CD4-positive, alpha-beta memory T cell (primary cell): ENCODE measurements around the gene TUFM. TPM values are rescaled to one million over a fixed set of nuclear protein-coding genes. Genes with fewer than 3 reads are reported as not detected.
A peak's percentile ranks its signal among the peaks of the same experiment; 100 is the strongest.
"Not testable (repeated sequence)": the region's sequence is repeated elsewhere in the genome, so short reads cannot be mapped to it uniquely, and the experiment has no call there.

Source experiments
- CTCF ChIA-PET: fragments of 350-600 bp; sonication (Branson Sonifier 250); formaldehyde crosslinking; loops from one replicate; lab custom pipeline; 2021; ENCODE audit warnings: inconsistent platforms; ENCODE audit not compliant: partially characterized antibody; lab: Charles Lee
- POLR2A ChIA-PET: fragments of 350-600 bp; sonication (Branson Sonifier 250); formaldehyde crosslinking; loops from one replicate; lab custom pipeline; 2021; ENCODE audit not compliant: partially characterized antibody; lab: Charles Lee
- DNase-seq, 5 donors: peaks; one replicate each; pipeline versions ENCODE4 v3.0.0 to v3.0.0-alpha.2; 2020 to 2022; ENCODE audit warnings: mixed read lengths in 1 of 5
- H3K27ac ChIP-seq: one replicate; pipeline ENCODE4 v1.7.0; 2013; ENCODE audit warnings: low read depth, low read length
- H3K27me3 ChIP-seq: 2 replicates; pipeline ENCODE4 v1.7.0; 2013; ENCODE audit warnings: mild to moderate bottlenecking, low read length, moderate library complexity; ENCODE audit not compliant: insufficient read depth
- H3K36me3 ChIP-seq: 2 replicates; pipeline ENCODE4 v1.7.0; 2013; ENCODE audit warnings: mild to moderate bottlenecking, low read length, moderate library complexity; ENCODE audit not compliant: insufficient read depth
- H3K4me1 ChIP-seq: 2 replicates; pipeline ENCODE4 v1.7.0; 2013; ENCODE audit warnings: mild to moderate bottlenecking, low read length, moderate library complexity; ENCODE audit not compliant: insufficient read depth
- H3K4me3 ChIP-seq, 2 donors: one replicate each; pipeline ENCODE4 v1.7.0; 2013; ENCODE audit warnings: low read length in 2 of 2, mild to moderate bottlenecking in 1 of 2
- H3K9me3 ChIP-seq, 2 donors: one replicate each; pipeline ENCODE4 v1.7.0; 2013; ENCODE audit warnings: low read length in 2 of 2, control low read depth in 1 of 2; ENCODE audit not compliant: control insufficient read depth in 1 of 2
- H3K27ac Mint-ChIP-seq, 7 donors: one replicate each; pipeline ENCODE4 v1.8.0; 2020 to 2021; ENCODE audit warnings: mixed read lengths in 7 of 7, mild to moderate bottlenecking in 6 of 7, inconsistent platforms in 3 of 7, moderate library complexity in 3 of 7
- H3K27me3 Mint-ChIP-seq, 2 donors: one replicate each; pipeline ENCODE4 v1.8.0; 2020 to 2021; ENCODE audit warnings: mixed read lengths in 2 of 2
- H3K36me3 Mint-ChIP-seq, 2 donors: one replicate each; pipeline ENCODE4 v1.8.0; 2020 to 2021; ENCODE audit warnings: mixed read lengths in 2 of 2, inconsistent platforms in 1 of 2, mild to moderate bottlenecking in 1 of 2
- H3K4me1 Mint-ChIP-seq, 4 donors: one replicate each; pipeline ENCODE4 v1.8.0; 2020 to 2021; ENCODE audit warnings: mixed read lengths in 4 of 4, mild to moderate bottlenecking in 1 of 4
- H3K4me3 Mint-ChIP-seq, 8 donors: one replicate each; pipeline ENCODE4 v1.8.0; 2020 to 2021; ENCODE audit warnings: mixed read lengths in 8 of 8, mild to moderate bottlenecking in 7 of 8, moderate library complexity in 6 of 8, inconsistent platforms in 3 of 8
- H3K9me3 Mint-ChIP-seq, 8 donors: one replicate each; pipeline ENCODE4 v1.8.0; 2020 to 2021; ENCODE audit warnings: mixed read lengths in 8 of 8, mild to moderate bottlenecking in 5 of 8, inconsistent platforms in 3 of 8, moderate library complexity in 1 of 8
- intact Hi-C: fragments of 100-400 bp; cut with micrococcal nuclease; formaldehyde crosslinking; loops from one replicate; pipeline ENCODE4 v1.15.1; 2023
- polyA plus RNA-seq, 2 donors: library from polyadenylated mRNA; unstranded; fragments of 300-500 nt; fragmentation: Illumina TruSeq; gene quantifications; one replicate each; pipeline ENCODE4 v1.2.3, GENCODE V29; 2021
- total RNA-seq, 2 experiments: library from RNA; stranded (reverse); gene quantifications; one replicate each; pipeline ENCODE4 v1.2.3, GENCODE V29; 2021

TUFM gene
- total and polyA plus RNA-seq, 4 experiments from 2014 or later = 98.0 to 198 (median 123) TPM

GRCh38 chr16:28821874-28822519 is 24.2 kb downstream of the TUFM start:
- H3K27ac ChIP-seq = peak overlapping the region; percentile 98
- H3K27me3 ChIP-seq = no peaks in the 10 kb centered on the region
- peaks cover 18% of the 10 kb centered on the region for H3K36me3 ChIP-seq
- H3K4me1 ChIP-seq = peaks cover 32% of the 10 kb centered on the region
- H3K9me3 ChIP-seq = no peaks in the 10 kb centered on the region
- intact Hi-C loops = loop anchor here (1.0 to 2.0 kb wide), 3 partner anchors 103 to 1877 kb away; partner anchors contain the start of genes NFATC2IP, RABEP2 and SRCAP
- peak overlapping the region; percentile 84 to 97 for H3K4me3 ChIP-seq
- DNase-seq = no peak
- peak overlapping the region; percentile 90 to 98 (median 93) for H3K27ac Mint-ChIP-seq
- peaks cover 18 to 39% of the 10 kb centered on the region in 2 donors for H3K36me3 Mint-ChIP-seq
- H3K27me3 Mint-ChIP-seq = peaks cover 0 to 5% of the 10 kb centered on the region in 2 donors
- ChIA-PET POLR2A (interaction anchor here (0.6 to 4.6 kb wide), 19 partner anchors 9 to 1712 kb away, joined by 3 to 84 read pairs (median 6); partner anchors contain the start of genes NFATC2IP, RABEP2, SH2B1 and SPNS1), CTCF (interaction anchor here (0.8 to 2.3 kb wide), 7 partner anchors 10 to 129 kb away, joined by 3 to 9 read pairs (median 3); partner anchors contain the start of genes NFATC2IP and TUFM)
- H3K9me3 Mint-ChIP-seq = peaks cover 0 to 5% (median 0%) of the 10 kb centered on the region in 8 donors
- H3K4me1 Mint-ChIP-seq = peaks cover 23 to 50% (median 34%) of the 10 kb centered on the region in 4 donors
- peak overlapping the region; percentile 82 to 90 (median 86) for H3K4me3 Mint-ChIP-seq

- peaks cover 18% of the 10 kb centered on the region for H3K4me1 ChIP-seq
- H3K27ac ChIP-seq, intact Hi-C loops, H3K27me3 ChIP-seq, H3K27me3 Mint-ChIP-seq, DNase-seq, H3K36me3 ChIP-seq, H3K9me3 Mint-ChIP-seq, H3K9me3 ChIP-seq, H3K4me3 ChIP-seq: not testable (repeated sequence)
- Mint-ChIP-seq H3K4me1 (peaks cover 14 to 35% (median 23%) of the 10 kb centered on the region in 4 donors), H3K36me3 (peaks cover 4 to 24% of the 10 kb centered on the region in 2 donors), H3K27ac (peak overlapping the region in 5 of 7 donors; percentile 17 to 98 (median 75)), H3K4me3 (peak overlapping the region in 4 of 8 donors; percentile 48 to 74 (median 64))
- ChIA-PET CTCF (interaction anchor here (1.6 kb wide), 1 partner anchor 26 kb away, joined by 8 read pairs; the partner anchor contains the start of gene TUFM), POLR2A (interaction anchor here (4.1 to 4.6 kb wide), 2 partner anchors 26 to 43 kb away, joined by 56 to 84 read pairs; partner anchors contain the start of genes SH2B1 and TUFM)
Measured at GRCh38 chr16:28820546-28820945, 25.6 kb downstream of the TUFM start.

GRCh38 chr16:28820016-28820415 is 26.1 kb downstream of the TUFM start:
- H3K4me3 Mint-ChIP-seq = peak overlapping the region in 2 of 8 donors; percentile 54 to 57
- Histone ChIP-seq H3K27ac (no peak overlapping the region), H3K27me3 (no peaks in the 10 kb centered on the region), H3K36me3 (no peaks in the 10 kb centered on the region), H3K4me3 (no peak overlapping the region), H3K4me1 (peaks cover 12% of the 10 kb centered on the region), H3K9me3 (no peaks in the 10 kb centered on the region)
- intact Hi-C loops = no loop called here
- peaks cover 0 to 19% of the 10 kb centered on the region in 2 donors for H3K36me3 Mint-ChIP-seq
- peaks cover 0 to 5% of the 10 kb centered on the region in 2 donors for H3K27me3 Mint-ChIP-seq
- CTCF ChIA-PET = interaction anchor here (1.6 kb wide), 1 partner anchor 27 kb away, joined by 8 read pairs; the partner anchor contains the start of gene TUFM
- H3K4me1 Mint-ChIP-seq = peaks cover 12 to 30% (median 18%) of the 10 kb centered on the region in 4 donors
- no peak for DNase-seq
- POLR2A ChIA-PET = no interaction called here
- peaks cover 0 to 7% (median 0%) of the 10 kb centered on the region in 8 donors for H3K9me3 Mint-ChIP-seq
- peak overlapping the region in 4 of 7 donors; percentile 42 to 98 (median 60) for H3K27ac Mint-ChIP-seq

GRCh38 chr16:28807445-28808120 is 38.6 kb downstream of the TUFM start:
- DNase-seq, H3K9me3 Mint-ChIP-seq, H3K9me3 ChIP-seq, H3K4me3 Mint-ChIP-seq, POLR2A ChIA-PET, H3K36me3 Mint-ChIP-seq, H3K4me3 ChIP-seq, intact Hi-C loops, H3K27me3 Mint-ChIP-seq, H3K4me1 Mint-ChIP-seq, H3K4me1 ChIP-seq, H3K36me3 ChIP-seq, H3K27ac Mint-ChIP-seq, CTCF ChIA-PET, H3K27me3 ChIP-seq, H3K27ac ChIP-seq: not testable (repeated sequence)

GRCh38 chr16:28802235-28803019 is 43.7 kb downstream of the TUFM start:
- H3K4me1 ChIP-seq, POLR2A ChIA-PET, H3K4me3 ChIP-seq, H3K4me1 Mint-ChIP-seq, H3K9me3 Mint-ChIP-seq, H3K27me3 ChIP-seq, intact Hi-C loops, H3K27me3 Mint-ChIP-seq, H3K27ac ChIP-seq, CTCF ChIA-PET, H3K36me3 Mint-ChIP-seq, H3K9me3 ChIP-seq, H3K36me3 ChIP-seq: not testable (repeated sequence)
- DNase-seq = peak; percentile 63 to 79 (median 72)
- peak overlapping the region in 2 of 7 donors; percentile 55 to 84 for H3K27ac Mint-ChIP-seq
- peak overlapping the region in 5 of 8 donors; percentile 46 to 80 (median 72) for H3K4me3 Mint-ChIP-seq
